Activated CD4-positive, alpha-beta T cell treated with anti-CD3 and anti-CD28 coated beads for 24 hours (primary cell): Measurements from ENCODE around the gene XPNPEP2.

Experiments
- DNase-seq, 2 donors: peaks; one replicate each; pipeline ENCODE4 v3.0.0-alpha.2; 2020; ENCODE audit warnings: low read depth in 2 of 2

XPNPEP2 gene, protein sequence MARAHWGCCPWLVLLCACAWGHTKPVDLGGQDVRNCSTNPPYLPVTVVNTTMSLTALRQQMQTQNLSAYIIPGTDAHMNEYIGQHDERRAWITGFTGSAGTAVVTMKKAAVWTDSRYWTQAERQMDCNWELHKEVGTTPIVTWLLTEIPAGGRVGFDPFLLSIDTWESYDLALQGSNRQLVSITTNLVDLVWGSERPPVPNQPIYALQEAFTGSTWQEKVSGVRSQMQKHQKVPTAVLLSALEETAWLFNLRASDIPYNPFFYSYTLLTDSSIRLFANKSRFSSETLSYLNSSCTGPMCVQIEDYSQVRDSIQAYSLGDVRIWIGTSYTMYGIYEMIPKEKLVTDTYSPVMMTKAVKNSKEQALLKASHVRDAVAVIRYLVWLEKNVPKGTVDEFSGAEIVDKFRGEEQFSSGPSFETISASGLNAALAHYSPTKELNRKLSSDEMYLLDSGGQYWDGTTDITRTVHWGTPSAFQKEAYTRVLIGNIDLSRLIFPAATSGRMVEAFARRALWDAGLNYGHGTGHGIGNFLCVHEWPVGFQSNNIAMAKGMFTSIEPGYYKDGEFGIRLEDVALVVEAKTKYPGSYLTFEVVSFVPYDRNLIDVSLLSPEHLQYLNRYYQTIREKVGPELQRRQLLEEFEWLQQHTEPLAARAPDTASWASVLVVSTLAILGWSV

DNA sequence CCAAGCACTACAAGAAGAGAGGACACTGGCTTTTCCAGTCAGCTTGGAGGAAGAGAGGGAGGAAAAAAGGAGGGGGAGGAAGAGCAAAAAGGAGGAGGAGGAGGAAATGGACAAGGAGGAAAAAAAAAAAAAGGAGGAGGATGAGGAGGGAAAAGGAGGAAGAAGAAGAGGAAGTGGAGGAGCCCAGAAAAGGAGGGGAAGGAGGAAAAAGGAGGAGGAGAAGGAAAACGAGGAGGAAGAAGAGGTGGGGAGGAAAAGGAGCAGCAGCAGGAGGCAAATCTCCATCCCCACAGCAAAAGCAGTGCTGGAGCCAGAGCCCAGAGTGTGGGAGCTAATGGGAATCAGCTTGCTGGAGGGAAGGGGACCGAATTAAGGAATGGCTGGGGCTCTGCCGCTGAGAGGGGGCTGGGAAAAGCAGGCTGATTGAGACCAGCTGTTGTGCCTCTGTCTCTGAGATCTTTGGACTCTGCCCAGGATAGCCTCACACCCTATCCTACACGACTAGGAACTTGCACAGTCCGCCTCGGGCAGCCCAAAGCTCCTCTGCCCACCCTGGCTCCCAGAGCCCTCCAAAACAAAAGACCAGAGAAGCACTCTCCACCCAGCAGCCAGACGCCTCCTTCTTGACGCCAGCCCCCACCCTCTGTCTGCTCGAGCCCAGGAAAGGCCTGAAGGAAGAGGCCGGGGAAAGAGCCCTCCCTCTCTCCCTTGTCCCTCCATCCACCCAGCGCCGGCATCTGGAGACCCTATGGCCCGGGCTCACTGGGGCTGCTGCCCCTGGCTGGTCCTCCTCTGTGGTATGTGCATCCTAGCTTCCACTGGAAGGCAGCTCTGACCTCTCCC, at the start of gene XPNPEP2:
Gene XPNPEP2, plus strand, starts transcription at position 514 of the 843 bp plus-strand sequence. Its CDS starts 235 bp downstream, at position 749.
- no peak for DNase-seq

DNA sequence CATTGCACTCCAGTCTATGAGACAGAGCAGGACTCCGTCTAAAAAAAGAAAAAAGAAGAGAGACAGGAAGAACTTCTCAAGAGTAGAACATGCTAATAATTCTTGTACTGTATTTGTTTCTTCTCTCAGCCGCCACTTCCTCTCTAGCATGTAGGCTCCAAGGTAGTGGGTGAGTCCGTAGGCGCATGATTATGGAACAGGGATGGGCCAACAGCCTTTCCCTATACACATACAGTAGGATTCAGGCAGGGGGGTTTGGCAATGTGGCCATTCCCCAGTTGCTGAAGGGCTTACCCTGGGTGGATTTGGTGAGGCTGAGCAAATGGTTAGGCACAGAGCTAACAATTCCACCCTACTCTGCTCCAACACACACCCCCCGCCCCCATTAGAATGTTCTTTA, 49.0 kb upstream of the XPNPEP2 start:
- no peak for DNase-seq

DNA sequence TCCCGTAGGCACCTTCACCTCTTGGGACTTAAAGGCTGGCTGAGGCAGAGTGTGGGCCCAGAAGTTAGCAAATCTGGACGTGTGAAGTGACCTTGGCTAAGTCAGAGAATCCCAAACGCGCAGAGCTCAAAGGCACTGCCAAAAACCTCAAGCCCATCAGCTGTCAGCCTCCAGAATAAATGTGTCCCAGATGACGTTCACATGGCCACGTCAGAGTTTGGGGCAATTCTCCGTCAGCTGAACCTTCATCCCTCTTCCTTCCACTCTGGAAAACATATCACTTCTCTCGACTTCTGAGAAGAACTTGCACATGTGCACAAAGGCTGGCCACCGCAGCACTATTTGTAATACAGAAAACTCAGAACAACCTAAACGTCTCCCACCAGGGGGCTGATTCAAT, 48.3 kb upstream of the XPNPEP2 start:
- no peak for DNase-seq

DNA sequence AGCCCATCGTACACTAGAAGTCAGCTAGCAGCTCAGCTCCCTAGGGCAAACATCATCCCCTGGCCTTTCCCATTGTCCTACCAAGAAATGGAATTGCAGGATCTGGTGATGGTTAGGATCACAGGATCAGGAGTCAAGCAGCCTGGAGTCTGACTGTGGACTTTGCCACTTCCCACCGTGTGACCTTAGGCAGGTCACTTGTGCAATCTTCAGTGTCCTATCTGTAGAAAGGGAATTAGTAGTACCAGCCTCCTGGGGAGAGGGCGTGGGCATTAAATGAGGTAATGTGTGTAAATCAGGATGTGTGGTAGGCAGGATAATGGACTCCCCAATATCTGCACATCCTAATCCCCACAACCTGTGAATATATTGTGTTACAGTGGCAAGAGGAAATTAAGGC, 45.4 kb upstream of the XPNPEP2 start:
- no peak for DNase-seq

DNA sequence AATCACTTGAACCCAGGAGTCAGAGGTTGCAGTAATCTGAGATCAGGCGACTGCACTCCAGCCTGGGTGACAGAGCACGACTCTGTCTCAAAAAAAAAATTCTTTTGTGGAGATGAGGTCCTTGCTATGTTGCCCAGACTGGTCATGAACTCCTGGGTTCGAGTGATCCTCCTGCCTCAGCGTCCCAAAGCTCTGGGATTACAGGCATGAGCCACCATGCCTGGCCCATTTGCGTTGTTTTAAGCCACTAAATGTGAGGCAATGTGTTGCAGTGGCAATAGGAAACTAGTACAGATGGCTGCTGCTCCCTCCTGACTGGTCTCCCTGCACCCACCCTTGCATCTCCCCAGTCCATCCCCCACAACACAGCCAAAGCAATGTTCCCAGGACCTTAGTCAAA, 44.0 kb upstream of the XPNPEP2 start:
- DNase-seq = no peak

DNA sequence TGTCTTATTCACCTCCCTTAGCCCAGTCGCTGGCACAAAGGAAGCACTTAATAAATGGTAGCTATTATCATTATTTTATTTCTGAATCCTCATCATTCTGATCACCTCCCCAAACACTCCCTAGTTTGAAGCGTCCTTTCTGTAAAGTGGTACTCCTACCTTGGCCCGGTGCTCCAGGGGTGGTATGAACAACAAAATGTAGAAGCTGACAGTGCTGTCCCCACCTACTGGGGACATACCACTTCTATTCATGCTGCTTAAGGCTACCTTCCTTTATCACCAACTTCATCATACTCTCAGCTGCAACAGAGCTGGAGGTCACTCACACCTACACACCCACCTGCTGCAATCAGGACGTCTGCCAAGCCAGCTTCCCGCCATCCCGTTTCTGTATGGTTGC, 43.2 kb upstream of the XPNPEP2 start:
- no peak for DNase-seq

DNA sequence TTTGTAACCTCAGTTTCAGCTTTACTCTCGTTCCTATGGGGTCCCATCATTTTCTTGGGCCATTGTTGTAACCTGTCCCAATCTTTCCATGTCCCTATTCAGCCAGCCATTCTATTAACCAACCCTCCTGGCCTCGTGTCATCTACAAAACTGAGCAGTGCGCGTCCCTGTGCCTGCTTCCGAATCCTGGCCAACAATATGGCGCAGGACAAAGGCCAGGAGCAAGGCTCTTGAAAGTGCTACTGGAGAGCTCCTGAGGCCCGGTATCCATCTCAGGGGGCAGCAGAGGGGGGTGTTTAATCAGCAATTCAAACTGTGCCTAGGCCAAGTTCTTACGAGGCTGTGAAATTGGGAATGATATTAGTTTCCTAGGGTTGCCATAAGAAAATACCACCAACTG, 42.8 kb upstream of the XPNPEP2 start:
- DNase-seq = no peak

DNA sequence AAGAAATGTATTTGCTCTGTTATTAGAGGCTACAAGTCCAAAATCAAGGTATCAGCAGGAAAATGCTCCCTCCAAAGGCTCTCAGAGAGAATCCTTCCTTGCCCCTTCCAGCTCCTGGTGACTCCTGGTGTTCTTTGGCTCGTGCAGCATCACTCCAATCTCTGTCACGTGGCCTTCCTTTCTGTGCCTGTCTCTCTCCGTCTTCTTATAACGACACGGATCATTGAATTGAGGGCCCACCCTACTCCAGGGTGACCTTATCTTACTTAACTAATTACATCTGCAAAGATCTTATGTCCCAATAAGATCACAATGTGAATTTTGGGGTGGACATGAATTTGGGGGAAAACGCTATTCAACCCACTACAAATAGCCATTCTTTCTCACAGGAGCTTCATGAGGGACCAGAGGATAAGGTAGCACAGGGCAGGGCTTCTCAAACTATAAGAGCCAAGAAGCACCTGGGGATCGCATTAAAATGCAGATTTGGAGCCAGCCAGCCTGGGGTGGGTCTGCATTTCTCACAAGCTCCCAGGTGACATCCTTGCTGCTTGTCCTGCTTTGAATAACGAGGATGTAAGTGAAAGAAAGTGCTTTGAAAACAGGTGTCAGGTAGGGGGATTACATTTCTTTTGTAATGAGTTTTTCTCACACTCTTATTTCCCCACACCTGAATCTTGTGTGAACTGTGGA, 42.2 kb upstream of the XPNPEP2 start:
- no peak for DNase-seq

DNA sequence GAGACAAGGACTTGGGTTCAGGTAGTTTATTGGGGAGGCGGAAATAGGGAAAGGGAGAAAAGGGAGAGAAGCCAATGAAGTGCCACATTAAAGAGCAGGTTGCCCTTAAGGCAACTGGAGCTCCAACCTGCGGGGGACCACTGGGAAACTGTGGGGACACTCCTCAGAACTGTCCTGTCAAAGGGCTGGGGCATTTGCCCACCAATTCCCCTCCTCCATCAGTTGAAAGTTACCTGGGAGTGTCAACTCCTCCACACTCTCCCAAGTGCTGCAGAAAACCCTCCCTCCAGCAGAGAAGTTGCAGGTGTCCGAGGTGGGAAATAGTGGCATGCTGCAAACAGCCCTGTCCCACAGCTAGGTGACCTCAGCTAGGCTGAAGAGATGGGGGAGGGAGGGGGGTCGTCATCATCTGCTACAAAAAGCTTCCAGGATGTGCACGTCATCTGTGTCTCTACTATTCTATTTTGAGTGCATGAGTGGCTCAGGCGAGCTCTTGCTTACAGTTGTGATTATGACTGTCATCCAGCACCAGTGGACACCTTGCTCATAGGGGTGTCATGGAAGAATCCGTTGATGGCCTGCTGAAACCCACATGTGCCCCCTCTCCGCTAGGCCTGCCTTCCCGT, 41.5 kb upstream of the XPNPEP2 start:
- no peak for DNase-seq

DNA sequence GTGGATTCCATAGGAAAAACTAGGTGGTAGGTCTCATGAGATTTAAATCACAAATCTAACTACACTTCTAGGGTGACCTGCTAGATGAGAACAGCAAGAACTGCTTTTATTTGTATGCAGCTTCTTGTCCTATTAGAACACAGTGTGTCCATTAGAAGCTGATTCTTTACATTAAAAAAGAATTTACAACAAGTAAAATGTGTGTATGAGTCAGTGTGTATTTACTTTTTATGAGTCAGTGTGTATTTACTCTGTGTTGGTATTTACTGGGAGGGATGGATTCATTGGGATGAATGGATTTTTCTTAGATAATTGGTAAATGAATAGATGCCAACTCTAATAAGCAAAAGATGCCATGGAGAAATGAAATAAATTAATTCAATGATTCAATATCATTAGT, 40.6 kb upstream of the XPNPEP2 start:
- DNase-seq = no peak

DNA sequence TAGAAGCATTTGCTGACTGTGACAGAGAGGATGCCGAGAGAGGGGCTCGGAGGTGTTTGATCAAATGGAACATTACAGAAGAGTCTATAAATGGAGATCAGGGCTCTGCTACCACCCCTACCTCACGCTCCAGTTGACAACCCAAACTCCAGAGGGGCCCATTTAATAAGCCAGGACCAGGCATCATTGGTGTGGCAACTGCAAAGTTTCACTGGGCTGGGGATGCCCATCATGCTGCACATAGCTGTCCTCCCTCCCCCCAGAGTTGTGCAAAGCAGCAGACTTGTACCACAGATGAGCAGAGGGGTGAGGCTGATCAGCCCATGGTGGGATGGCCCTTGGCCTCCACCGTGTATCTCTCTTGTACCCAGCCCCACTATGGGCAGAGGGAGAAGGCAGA, 38.2 kb upstream of the XPNPEP2 start:
- DNase-seq = no peak

DNA sequence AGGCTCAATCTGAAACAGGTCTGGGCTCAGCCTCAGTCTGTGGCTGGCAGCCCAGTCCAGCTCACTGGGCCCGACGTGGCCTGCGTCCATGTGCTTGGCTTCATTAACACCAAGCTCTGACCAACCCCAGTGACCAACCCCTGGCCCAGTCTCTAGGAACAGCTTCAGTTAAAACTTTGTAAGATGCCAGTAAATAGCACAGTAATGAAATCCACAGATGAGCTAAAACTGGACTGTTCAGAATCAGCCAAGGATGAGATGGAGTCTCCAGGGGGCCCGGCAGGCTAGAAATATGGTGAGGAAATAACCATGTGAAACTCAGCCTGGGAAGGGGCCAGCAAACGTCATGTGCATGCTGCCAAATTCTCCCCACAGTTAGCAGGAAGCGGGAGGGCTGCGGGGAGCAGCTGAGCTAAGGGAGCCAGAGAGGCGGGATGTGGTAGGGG, 37.1 kb upstream of the XPNPEP2 start:
- DNase-seq = no peak

DNA sequence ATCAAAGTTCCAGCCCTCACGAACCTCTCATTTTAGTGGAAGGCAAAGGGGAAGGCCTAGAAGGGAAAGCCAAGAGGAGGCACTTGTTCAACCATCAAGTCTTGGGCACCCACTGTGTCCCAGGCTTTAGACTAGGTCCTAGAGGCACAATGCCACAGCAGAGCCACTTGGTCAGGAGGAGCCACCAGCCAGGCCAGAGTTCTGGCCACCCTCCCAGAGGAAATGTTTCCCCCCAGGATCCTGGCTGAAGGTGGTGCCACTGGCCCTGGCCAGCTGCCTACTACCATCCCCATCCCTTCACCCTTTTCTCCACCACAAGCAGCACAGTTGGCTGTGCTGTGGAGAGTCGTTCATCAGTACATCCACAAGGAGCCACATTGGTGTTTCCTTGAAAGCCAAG, 34.3 kb upstream of the XPNPEP2 start:
- no peak for DNase-seq

DNA sequence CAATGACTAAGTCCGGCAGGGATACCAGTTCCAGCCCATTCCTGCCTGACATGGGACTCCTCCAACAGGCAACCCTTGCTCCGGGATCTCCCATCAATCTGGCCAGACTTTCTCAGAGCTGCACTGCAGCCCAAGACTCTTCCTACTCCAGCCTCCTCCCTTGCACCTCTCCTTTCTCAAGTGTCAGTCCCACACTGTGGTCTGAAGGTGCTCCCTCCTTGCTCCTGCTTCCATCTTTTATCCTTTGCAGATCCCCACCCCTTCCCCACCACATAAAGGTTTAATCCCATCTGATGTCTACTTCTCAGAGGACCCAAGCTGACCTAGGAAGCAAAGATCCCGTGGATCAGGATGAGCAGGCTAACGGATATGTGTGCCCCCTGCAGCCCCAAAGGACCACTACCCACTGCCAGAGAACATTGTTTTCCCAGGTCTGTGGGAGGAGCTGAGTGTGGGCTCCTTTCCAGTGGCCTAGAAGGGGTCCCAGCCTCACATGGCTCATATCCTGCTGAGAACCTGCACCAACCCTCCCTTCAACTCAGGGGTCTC, 33.3 kb upstream of the XPNPEP2 start:
- no peak for DNase-seq

DNA sequence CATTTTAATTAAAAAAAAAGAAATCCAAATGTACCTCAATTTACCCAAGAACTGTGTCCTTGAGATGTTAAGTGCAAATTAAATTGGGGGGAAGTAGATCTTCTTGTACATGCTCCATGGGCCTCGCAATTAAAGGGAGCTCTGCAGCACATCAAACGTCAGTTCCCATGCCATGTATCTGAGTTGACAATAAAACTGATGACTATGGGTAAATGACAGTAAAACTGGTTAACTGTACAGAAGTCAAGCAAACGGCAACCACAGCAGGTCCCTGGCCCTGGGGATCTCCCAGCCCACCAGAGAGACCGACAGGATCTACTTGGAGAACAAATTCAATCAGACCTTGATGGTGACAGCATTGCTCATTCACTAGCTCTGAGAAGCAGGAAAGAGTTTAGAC, 32.8 kb upstream of the XPNPEP2 start:
- DNase-seq = no peak

DNA sequence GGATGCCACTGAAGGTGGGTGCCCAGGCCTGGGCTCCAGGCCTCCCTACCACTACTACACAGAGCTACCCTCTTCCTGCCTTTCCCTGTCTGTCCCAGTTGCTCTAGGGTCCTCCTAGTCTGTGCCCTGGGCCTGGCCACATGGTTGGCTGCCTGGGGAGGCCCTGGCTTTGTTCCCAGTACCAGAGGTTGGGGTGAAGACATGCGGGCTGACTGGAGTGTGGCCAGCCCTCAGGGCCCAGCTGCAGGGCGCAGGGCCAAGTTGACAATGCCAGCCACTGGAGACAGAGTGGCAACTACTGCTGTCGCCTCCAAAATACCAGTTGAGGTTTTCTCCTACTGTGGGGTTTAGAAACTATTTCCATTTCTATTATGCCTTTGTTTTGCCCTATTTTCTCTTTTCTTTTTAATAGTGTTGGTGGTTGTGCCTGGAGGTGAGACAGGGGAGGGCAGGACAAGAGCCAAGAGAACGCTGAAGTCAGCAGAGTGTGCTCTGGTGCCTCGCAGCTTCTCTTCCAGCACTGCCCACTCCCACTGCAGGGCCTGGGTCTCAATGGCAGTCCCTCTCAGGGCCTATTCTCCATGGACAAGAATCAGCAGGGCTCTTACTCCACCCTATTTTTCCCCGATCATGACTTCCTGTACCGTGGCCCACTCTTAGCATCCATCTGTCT, 32.2 kb upstream of the XPNPEP2 start:
- DNase-seq = no peak

DNA sequence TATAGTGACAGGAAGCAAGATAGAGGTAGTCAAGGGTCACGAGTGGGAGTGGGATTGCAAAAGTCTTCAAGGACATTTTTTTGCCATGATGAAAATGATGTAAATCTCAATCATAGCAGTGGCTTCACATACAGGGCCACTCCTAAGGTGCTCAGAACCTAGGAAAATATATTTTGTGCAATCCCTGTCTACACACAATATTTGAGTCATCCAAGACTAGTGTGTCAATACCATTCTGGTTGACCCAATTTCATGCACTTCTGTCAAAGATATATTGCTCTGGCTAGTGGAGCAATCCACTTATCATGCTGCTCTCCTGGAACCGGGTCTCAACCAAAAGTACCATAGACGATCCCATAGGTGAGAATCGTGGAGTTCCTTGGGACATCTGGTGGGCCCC, 24.2 kb upstream of the XPNPEP2 start:
- no peak for DNase-seq

DNA sequence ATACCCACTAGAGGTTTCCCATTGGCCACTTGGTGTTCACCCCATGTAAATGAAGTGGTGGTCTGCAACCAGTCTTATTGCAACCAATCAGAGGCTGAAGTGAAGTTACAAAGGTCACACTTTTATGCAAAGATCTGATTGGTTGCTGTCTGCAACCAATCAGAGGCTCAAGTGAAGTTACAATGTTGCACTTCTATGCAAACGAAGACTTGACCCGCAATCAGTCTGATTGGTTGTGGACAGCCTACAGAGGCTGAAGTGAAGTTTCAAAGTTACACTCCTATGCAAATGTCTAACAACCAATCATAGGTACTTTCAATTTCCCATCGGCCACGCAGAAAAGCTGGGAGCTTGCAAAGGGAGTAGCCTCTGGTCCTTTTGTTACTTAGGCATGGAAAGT, 22.3 kb upstream of the XPNPEP2 start:
- DNase-seq = no peak

DNA sequence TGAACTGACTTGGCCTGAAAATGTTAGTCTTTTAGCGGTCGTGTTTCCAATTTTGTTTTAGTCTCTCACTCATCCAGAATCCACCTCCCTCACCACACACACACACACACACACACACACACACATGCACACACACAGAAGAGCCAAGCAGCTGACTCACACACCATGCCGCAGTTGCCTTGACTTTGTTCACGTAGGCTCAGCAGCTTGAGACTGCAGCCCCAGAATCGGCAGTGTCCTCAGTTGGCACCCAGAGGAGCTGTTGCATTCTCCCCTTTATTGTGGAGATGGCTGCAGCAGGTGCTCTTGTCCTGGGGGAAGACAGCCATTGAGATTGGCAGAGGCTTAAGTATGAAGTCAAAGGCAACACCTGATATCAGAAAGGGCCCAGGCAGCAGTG, 20.9 kb upstream of the XPNPEP2 start:
- DNase-seq = no peak

DNA sequence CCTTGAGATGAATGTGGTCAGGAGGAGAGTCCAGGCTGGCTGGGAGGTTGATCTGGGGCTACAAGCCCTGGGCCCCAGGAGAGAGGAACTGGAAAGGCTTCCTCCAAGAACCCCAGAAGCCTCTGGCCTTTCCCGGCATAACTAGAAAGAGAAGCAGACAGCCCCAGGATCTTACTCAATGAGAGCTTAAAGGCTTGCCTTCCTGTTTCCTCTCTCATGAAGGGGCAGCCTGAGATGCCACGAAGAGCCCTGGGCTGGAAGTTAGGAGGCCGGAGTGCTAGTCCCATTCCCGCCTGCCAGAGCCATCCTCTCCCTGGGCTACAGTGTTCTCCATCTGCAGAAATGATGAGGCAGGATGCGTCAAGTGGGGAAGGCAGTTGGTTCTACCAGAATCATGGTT, 20.1 kb upstream of the XPNPEP2 start:
- DNase-seq = no peak

DNA sequence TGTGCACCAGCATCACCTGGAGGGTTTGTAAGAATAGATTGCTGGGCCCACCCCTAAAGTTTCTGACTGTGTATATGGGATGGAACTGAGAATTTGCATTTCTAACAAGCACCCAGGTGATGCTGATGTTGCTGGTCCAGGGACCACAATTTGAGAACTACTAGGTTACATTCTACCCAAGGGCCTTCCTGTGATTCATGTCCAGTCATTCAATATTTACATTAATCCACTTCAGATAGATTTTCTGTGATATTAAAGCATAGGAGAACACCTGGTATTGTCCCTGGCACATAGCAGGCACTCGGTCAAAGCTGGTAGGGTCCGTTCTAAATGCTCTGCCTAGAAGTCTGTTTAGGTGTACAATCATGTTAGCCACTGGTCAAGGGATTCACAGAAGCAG, 19.5 kb upstream of the XPNPEP2 start:
- no peak for DNase-seq
